GM15510 (cell line): Measurements from ENCODE around the gene CPT1A.

Source experiments
- POLR2A ChIP-seq: IDR thresholded peaks from 3 replicates; pipeline ENCODE4 v1.6.1; 2011; ENCODE audit warnings: borderline replicate concordance; ENCODE audit not compliant: insufficient read length; ENCODE audit errors: extremely low read depth

Gene CPT1A

GRCh38 chr11:68827733-68828132 is 14.0 kb downstream of the CPT1A start:
- TF ChIP-seq POLR2A = no peak

GRCh38 chr11:68826726-68827125 is 15.0 kb downstream of the CPT1A start:
- TF ChIP-seq POLR2A = no peak

- no peak for TF ChIP-seq POLR2A
Measured at GRCh38 chr11:68825571-68825970, 16.1 kb downstream of the CPT1A start.

- no peak for TF ChIP-seq POLR2A
Measured at GRCh38 chr11:68822546-68822945, 19.2 kb downstream of the CPT1A start.

- no peak for TF ChIP-seq POLR2A
Measured at GRCh38 chr11:68821670-68822069, 20.0 kb downstream of the CPT1A start.

GRCh38 chr11:68819362-68819761 is 22.4 kb downstream of the CPT1A start:
- no peak for TF ChIP-seq POLR2A

- TF ChIP-seq POLR2A = no peak
Measured at GRCh38 chr11:68818181-68818580, 23.5 kb downstream of the CPT1A start.

- TF ChIP-seq POLR2A = no peak
Measured at GRCh38 chr11:68817554-68817953, 24.2 kb downstream of the CPT1A start.

- no peak for TF ChIP-seq POLR2A
Measured at GRCh38 chr11:68816917-68817419, 24.7 kb downstream of the CPT1A start.

GRCh38 chr11:68816251-68816776 is 25.4 kb downstream of the CPT1A start:
- no peak for TF ChIP-seq POLR2A

- TF ChIP-seq POLR2A = no peak
Measured at GRCh38 chr11:68813773-68814172, 27.9 kb downstream of the CPT1A start.

GRCh38 chr11:68812526-68812925 is 29.2 kb downstream of the CPT1A start:
- no peak for TF ChIP-seq POLR2A

- no peak for TF ChIP-seq POLR2A
Measured at GRCh38 chr11:68810164-68810563, 31.6 kb downstream of the CPT1A start.

- TF ChIP-seq POLR2A = no peak
Measured at GRCh38 chr11:68809506-68809905, 32.2 kb downstream of the CPT1A start.

GRCh38 chr11:68808787-68809186 is 32.9 kb downstream of the CPT1A start:
- no peak for TF ChIP-seq POLR2A

GRCh38 chr11:68806931-68807844 is 34.5 kb downstream of the CPT1A start:
- TF ChIP-seq POLR2A = no peak
